MCF 10A (cell line): ENCODE data around the gene TMEM132D. TPM values are rescaled to one million over a fixed set of nuclear protein-coding genes. Genes with fewer than 3 reads are reported as not detected.

Experiments used
- BruUV-seq: library from RNA; stranded (reverse); fragments of 400-500 nt; replicated peaks from 2 replicates; lab custom pipeline; 2021; lab: Mats Ljungman, UMichigan
- CTCF ChIA-PET: fragments of 300-600 bp; sonication (Branson Sonifier 250); formaldehyde crosslinking; extraction: SDS; loops from one replicate; lab custom pipeline; 2021; ENCODE audit warnings: antibody characterized with exemption, inconsistent platforms; lab: Yijun Ruan, JAX
- POLR2A ChIA-PET: fragments of 300-600, 350-650 bp; sonication (Branson Sonifier 250); formaldehyde crosslinking; extraction: SDS; loops from one replicate; lab custom pipeline; 2020; ENCODE audit warnings: antibody characterized with exemption, inconsistent platforms; lab: Yijun Ruan, JAX
- DNase-seq: peaks from one replicate; pipeline ENCODE4 v3.0.0-alpha.2; 2018; ENCODE audit not compliant: unreplicated experiment
- H3K27ac Mint-ChIP-seq: one replicate; pipeline ENCODE4 v1.8.0; 2022; ENCODE audit warnings: mild to moderate bottlenecking, low read depth, mixed read lengths; ENCODE audit not compliant: unreplicated experiment
- H3K27me3 Mint-ChIP-seq: one replicate; pipeline ENCODE4 v1.8.0; 2022; ENCODE audit warnings: mixed read lengths; ENCODE audit not compliant: insufficient read depth, unreplicated experiment
- H3K36me3 Mint-ChIP-seq: one replicate; pipeline ENCODE4 v1.8.0; 2022; ENCODE audit warnings: mild to moderate bottlenecking, moderate library complexity, mixed read lengths; ENCODE audit not compliant: insufficient read depth, unreplicated experiment
- H3K4me1 Mint-ChIP-seq: one replicate; pipeline ENCODE4 v1.8.0; 2022; ENCODE audit warnings: mixed read lengths; ENCODE audit not compliant: insufficient read depth, unreplicated experiment
- H3K4me3 Mint-ChIP-seq: one replicate; pipeline ENCODE4 v1.8.0; 2022; ENCODE audit warnings: mild to moderate bottlenecking, moderate library complexity, mixed read lengths; ENCODE audit not compliant: unreplicated experiment
- H3K9me3 Mint-ChIP-seq: one replicate; pipeline ENCODE4 v1.8.0; 2022; ENCODE audit warnings: mixed read lengths; ENCODE audit not compliant: unreplicated experiment
- CTCF ChIP-seq: fragments of 200-600 bp; IDR thresholded peaks from one replicate; pipeline ENCODE4 v1.8.0; 2022; ENCODE audit warnings: antibody characterized with exemption, mild to moderate bottlenecking; ENCODE audit not compliant: unreplicated experiment
- intact Hi-C: fragments of 100-400 bp; cut with micrococcal nuclease; formaldehyde crosslinking; loops from 2 replicates; pipeline ENCODE4 v1.14.1; 2022
- total RNA-seq: library from RNA; stranded (reverse); gene quantifications from 2 replicates; pipeline ENCODE4 v1.2.3, GENCODE V29; 2022

Gene TMEM132D
- total RNA-seq, 1 experiment from 2014 or later, result not detected

GRCh38 chr12:129466499-129466898 lies 437.3 kb downstream of the TMEM132D start:
- intact Hi-C loops, result no loop called here
- BruUV-seq, result no TSS peak
- CTCF ChIA-PET, result no interaction called here

GRCh38 chr12:129459886-129460285 lies 443.9 kb downstream of the TMEM132D start:
- no peaks in the 10 kb centered on the region for H3K36me3 Mint-ChIP-seq
- TF ChIP-seq CTCF, result no peak
- BruUV-seq, result no TSS peak
- H3K27ac Mint-ChIP-seq, result no peak overlapping the region
- CTCF ChIA-PET, result no interaction called here
- H3K4me3 Mint-ChIP-seq, result no peak overlapping the region
- H3K4me1 Mint-ChIP-seq, result no peaks in the 10 kb centered on the region
- peaks cover 12% of the 10 kb centered on the region for H3K27me3 Mint-ChIP-seq
- POLR2A ChIA-PET, result no interaction called here
- peaks cover 22% of the 10 kb centered on the region for H3K9me3 Mint-ChIP-seq
- DNase-seq, result no peak
- intact Hi-C loops, result no loop called here

More at GRCh38 chr12:129466499-129466898, 437.3 kb downstream of the TMEM132D start:
- Mint-ChIP-seq H3K27ac (no peak overlapping the region), H3K4me1 (no peaks in the 10 kb centered on the region), H3K4me3 (no peak overlapping the region), H3K27me3 (peaks cover 6% of the 10 kb centered on the region), H3K9me3 (peaks cover 40% of the 10 kb centered on the region), H3K36me3 (no peaks in the 10 kb centered on the region)
- no peak for TF ChIP-seq CTCF
- POLR2A ChIA-PET, result no interaction called here
- no peak for DNase-seq

- Mint-ChIP-seq H3K27ac (no peak overlapping the region), H3K4me1 (no peaks in the 10 kb centered on the region), H3K4me3 (no peak overlapping the region), H3K27me3 (no peaks in the 10 kb centered on the region), H3K36me3 (no peaks in the 10 kb centered on the region), H3K9me3 (peaks cover 9% of the 10 kb centered on the region)
- no peak for DNase-seq
- no TSS peak for BruUV-seq
- intact Hi-C loops, result no loop called here
- CTCF ChIA-PET, result interaction anchor here (0.6 kb wide), 1 partner anchor 523 kb away, joined by 4 read pairs; no protein-coding TSS in a partner anchor
- POLR2A ChIA-PET, result no interaction called here
- TF ChIP-seq CTCF, result no peak
These were observed 457.1 kb downstream of the TMEM132D start for GRCh38 chr12:129446696-129447095.

GRCh38 chr12:129440278-129440677 lies 463.5 kb downstream of the TMEM132D start:
- H3K27ac Mint-ChIP-seq, result no peak overlapping the region
- no peaks in the 10 kb centered on the region for H3K27me3 Mint-ChIP-seq
- H3K9me3 Mint-ChIP-seq, result peaks cover 33% of the 10 kb centered on the region
- ChIA-PET CTCF (interaction anchor here (0.6 to 0.8 kb wide), 3 partner anchors 46 to 165 kb away, joined by 3 read pairs; no protein-coding TSS in a partner anchor), POLR2A (no interaction called here)
- DNase-seq, result no peak
- no peak for TF ChIP-seq CTCF
- no peaks in the 10 kb centered on the region for H3K4me1 Mint-ChIP-seq
- H3K4me3 Mint-ChIP-seq, result no peak overlapping the region
- H3K36me3 Mint-ChIP-seq, result no peaks in the 10 kb centered on the region
- no TSS peak for BruUV-seq
- intact Hi-C loops, result no loop called here
